LNCaP clone FGC (cell line): Measurements from ENCODE around the gene AREG.

Experiments used
- DNase-seq: peaks from one replicate; pipeline ENCODE4 v3.0.0-alpha.2; 2011; ENCODE audit warnings: low read depth
- H3K4me3 ChIP-seq: 2 replicates; pipeline ENCODE4 v1.5.1; 2011; ENCODE audit warnings: mild to moderate bottlenecking, low read depth, low read length, control low read depth
- TF ChIP-seq, protein P1 (sequence below): IDR thresholded peaks from 2 replicates; pipeline ENCODE4 v1.5.1; 2012; ENCODE audit warnings: mild to moderate bottlenecking; ENCODE audit not compliant: control insufficient read depth, insufficient read depth; ENCODE audit errors: extremely low read depth

Gene AREG

DNA sequence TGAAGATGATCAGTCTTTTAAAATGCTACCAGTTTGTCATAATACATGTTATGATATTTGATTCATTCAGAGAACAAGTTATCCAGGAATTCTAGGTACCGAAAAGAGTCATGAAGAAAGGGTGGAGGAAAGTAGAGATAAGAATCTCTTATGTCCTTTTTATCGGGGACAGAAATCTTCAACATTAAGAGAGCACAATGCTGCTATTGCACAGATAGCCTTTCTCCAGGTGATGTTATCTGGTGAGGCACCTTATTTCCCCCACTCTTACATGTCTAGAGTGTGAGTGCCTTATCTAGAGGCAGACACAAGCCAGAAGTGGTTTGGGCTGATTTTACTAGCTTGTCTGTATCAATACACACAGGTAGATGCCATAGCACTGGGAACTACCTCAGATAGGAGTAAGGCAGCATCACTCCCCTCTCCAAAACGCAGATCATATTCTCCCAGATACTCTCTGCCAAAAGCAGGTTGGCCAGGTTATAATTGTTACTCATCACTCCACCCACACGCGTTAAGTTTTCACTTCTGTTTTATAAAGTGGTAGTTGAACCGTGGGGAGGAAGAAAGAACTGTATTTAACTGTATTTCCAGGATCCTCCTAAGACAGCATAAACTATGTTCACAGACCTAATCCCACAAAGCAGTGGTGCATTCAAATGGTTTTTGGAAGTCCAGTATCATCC is 38.4 kb downstream of the AREG start:
- H3K4me3 ChIP-seq = no peak overlapping the region
- TF ChIP-seq, protein P1, sequence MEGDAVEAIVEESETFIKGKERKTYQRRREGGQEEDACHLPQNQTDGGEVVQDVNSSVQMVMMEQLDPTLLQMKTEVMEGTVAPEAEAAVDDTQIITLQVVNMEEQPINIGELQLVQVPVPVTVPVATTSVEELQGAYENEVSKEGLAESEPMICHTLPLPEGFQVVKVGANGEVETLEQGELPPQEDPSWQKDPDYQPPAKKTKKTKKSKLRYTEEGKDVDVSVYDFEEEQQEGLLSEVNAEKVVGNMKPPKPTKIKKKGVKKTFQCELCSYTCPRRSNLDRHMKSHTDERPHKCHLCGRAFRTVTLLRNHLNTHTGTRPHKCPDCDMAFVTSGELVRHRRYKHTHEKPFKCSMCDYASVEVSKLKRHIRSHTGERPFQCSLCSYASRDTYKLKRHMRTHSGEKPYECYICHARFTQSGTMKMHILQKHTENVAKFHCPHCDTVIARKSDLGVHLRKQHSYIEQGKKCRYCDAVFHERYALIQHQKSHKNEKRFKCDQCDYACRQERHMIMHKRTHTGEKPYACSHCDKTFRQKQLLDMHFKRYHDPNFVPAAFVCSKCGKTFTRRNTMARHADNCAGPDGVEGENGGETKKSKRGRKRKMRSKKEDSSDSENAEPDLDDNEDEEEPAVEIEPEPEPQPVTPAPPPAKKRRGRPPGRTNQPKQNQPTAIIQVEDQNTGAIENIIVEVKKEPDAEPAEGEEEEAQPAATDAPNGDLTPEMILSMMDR = no peak
- no peak for DNase-seq

DNA sequence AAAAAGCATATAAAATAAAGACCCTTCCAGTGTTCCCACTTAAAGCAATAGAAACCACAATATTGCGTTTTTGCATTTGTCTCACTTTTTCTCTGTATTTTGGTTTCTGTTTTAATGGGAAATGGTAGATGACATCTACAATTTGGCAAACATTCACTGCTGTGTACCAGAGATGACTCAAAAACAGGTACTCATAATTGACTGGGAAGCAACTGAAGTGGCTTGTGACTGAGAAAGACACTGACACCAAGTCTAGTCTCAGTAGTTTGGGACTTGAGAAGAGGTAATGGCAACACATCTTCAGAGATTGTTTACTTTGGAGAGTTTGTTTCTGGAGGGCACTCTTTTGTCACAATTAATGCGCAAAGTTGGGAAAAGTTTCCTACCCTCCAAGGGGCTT is 42.0 kb downstream of the AREG start:
- no peak for DNase-seq
- H3K4me3 ChIP-seq = no peak overlapping the region

DNA sequence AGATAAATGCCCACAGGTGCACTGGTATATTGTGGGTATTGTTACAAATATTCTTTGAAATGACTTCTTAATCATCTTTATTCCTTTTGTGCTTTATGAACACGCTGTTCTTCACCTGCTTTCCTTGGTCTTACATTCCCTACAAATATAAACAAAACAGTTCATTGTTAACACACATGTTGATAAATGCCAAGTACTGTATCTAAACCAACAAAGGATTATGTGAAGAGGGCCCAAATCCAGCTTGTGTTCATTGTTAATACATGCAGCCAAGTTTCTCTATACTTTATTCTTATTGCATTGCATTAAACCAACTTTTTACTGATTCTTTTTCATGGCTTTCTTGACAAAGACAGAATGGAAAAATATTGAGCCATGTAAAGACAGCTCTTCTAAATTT is 42.8 kb downstream of the AREG start:
- DNase-seq = peak; percentile 72
- no peak overlapping the region for H3K4me3 ChIP-seq
- TF ChIP-seq, protein P1 = no peak

More for the DNA sequence above, 42.0 kb downstream of the AREG start:
- TF ChIP-seq, protein P1 = no peak

DNA sequence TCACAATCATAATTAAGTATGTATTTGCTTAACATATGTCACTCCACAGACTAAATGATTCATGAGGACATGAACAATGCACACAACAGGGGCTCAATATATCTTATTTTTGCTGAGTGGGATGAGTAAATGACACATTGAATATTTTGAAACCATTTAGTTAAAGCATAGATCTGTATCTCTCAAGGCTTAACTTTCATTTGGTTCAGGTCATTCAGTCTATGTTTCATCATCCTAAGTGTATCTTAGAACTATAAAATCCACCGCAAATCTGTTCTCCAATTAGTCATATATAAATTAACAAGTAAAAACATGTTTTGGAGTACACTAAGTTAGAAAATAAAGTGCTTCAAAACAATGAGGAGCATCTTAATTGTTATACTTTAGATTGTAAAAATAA is 45.8 kb downstream of the AREG start:
- no peak for DNase-seq
- H3K4me3 ChIP-seq = no peak overlapping the region
- TF ChIP-seq, protein P1 = no peak

DNA sequence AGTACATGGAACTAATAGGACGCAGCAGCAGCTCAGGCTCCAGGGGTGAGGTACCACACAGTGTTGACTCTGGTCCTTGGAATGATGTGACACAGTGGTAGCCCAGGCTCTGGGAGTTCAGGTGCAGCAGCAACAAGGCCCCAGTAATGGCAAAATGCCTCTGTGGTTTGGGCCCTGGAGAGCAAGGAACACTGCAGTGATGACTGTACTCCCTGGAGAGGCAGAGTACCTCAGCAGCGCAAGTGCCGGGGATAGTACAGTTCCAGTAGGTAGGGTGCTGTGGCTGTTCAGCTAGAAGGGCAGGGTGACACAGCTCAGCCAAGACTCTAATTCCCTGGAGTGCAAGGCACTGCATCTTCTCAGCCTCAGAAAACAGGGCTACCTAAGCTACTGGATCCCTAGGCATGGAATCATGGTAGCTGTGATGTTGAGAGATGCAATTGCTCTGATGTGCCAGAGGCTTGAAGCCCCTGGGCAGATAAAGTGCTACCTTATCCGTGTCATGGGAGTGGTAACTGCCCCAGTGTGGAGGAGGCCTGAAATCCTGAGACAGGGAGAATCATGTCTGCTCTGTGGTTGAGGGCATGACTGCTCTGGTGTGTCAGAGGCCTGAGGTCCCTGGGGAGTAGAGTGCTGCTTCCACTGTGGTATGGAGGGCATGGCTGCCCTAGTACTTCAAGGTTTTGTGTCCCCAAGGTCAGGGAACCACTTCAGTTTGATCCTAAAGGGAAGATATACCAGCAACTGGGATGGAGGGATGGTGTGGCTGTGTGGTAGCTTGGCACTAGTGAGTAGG is 55.2 kb downstream of the AREG start:
- DNase-seq = no peak
- TF ChIP-seq, protein P1 = no peak
- no peak overlapping the region for H3K4me3 ChIP-seq

DNA sequence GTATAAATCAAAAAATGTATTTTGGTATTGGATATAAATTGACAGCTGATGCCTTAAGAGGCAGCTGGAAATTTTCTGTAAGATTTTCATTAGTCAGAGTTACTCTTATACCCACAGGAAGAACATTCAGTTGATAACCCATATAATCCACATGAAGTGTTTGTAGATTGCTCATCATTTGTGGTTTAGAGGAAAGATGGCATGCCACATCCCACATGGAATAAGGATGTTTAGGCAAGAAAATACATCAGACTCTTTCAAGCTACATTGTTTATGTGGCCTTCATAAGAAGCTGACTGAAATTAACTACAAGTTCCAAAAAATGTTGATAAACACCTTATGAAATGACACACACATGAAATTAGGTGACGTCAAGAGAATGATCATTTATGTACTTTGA is 56.6 kb downstream of the AREG start:
- DNase-seq = no peak
- TF ChIP-seq, protein P1 = no peak

More for the DNA sequence above, 56.6 kb downstream of the AREG start:
- H3K4me3 ChIP-seq = no peak overlapping the region
